GM12864 (cell line): Measurements from ENCODE around the gene ACTA1.

Experiments used
- DNase-seq: peaks from one replicate; pipeline ENCODE4 v3.0.0-alpha.2; 2011; ENCODE audit warnings: low read depth
- H3K4me3 ChIP-seq: 2 replicates; pipeline ENCODE4 v1.5.1; 2011; ENCODE audit warnings: mild to moderate bottlenecking, low read depth, low read length, control low read depth
- TF ChIP-seq, protein P1 (sequence below): IDR thresholded peaks from 2 replicates; pipeline ENCODE4 v1.5.1; 2011; ENCODE audit warnings: low read depth, mild to moderate bottlenecking, moderate library complexity, low read length, control low read depth, inconsistent platforms; ENCODE audit errors: missing control alignments

The ACTA1 gene

DNA sequence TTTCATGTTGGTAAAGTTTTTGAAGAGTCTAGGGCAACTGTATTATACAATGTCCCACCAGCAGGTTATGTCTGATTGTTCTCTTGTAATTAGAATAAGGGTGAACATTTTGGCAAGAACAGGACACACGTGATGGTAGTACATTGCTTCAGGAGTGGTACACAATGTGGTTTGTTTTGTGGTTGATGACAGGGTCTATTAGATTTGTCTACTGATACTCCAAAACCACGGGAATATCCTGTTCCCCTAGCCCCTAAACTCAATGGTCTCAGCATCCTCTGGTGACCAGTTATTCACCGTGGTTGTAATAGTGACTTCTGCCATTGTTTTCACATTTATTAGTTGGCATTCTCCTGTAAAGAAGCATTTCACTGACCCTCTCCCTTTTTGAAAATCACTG is 22.1 kb upstream of the ACTA1 start:
- H3K4me3 ChIP-seq, result no peak overlapping the region
- no peak for DNase-seq
- TF ChIP-seq, protein P1, sequence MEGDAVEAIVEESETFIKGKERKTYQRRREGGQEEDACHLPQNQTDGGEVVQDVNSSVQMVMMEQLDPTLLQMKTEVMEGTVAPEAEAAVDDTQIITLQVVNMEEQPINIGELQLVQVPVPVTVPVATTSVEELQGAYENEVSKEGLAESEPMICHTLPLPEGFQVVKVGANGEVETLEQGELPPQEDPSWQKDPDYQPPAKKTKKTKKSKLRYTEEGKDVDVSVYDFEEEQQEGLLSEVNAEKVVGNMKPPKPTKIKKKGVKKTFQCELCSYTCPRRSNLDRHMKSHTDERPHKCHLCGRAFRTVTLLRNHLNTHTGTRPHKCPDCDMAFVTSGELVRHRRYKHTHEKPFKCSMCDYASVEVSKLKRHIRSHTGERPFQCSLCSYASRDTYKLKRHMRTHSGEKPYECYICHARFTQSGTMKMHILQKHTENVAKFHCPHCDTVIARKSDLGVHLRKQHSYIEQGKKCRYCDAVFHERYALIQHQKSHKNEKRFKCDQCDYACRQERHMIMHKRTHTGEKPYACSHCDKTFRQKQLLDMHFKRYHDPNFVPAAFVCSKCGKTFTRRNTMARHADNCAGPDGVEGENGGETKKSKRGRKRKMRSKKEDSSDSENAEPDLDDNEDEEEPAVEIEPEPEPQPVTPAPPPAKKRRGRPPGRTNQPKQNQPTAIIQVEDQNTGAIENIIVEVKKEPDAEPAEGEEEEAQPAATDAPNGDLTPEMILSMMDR, result no peak

DNA sequence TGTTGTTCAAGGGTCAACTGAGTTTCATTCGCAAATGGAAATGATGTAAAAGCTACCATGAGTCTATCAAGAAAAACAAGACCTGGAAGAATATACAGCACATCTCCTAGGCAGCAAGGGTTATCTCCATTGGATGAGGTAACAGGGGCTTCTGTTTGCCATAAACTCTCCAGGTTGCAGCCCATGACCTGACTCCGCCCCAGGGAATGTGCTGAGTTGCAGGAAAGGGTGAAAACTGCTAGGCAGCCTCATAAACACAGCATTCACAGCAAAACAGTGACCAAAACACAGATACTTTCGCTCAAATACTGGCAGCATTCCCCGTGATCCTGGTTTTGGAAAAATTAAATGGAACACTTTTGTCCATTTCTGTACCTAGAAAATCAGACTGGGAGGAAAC is 20.2 kb upstream of the ACTA1 start:
- DNase-seq, result no peak
- TF ChIP-seq, protein P1, result no peak

DNA sequence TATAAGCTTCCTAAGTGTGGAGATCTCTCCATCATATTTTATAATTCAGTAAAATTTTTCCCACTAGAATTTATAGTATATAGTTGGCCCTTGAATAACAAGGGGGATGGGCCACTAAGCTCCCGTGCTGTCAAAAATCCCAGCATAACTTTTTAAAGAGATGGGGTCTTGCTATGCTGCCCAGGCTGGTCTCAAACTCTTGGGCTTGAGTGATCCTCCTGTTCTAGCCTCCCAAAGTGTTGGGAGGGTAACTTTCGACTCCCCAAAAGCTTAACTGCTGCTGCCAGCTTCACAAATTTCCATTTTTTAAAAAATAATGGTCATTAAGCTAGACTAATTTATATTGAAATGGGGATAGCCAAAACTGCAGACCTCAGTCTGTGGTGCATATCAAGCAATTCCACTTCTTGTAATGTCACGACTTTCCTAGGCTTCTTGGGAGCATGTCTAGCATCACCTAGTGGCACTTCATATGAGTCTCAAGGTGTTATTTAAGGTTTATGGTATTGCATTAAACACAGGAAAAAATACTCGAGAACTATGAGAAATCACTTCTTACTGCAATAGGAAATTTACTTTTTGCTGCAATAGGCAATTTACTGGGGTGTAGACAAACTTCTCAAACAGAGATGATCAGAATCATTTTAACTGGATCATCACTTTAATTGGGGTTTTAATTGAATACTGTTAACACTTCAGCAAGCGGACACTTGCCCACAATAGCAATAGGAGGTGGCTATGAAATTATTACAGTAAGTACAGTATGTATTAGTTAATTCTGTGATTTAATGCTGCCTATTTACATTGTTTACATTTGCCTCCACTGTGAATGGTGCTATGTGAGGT is 19.3 kb upstream of the ACTA1 start:
- H3K4me3 ChIP-seq, result no peak overlapping the region
- TF ChIP-seq, protein P1, result peak; percentile 39
- DNase-seq, result no peak

More for the DNA sequence above, 20.2 kb upstream of the ACTA1 start:
- H3K4me3 ChIP-seq, result no peak overlapping the region

DNA sequence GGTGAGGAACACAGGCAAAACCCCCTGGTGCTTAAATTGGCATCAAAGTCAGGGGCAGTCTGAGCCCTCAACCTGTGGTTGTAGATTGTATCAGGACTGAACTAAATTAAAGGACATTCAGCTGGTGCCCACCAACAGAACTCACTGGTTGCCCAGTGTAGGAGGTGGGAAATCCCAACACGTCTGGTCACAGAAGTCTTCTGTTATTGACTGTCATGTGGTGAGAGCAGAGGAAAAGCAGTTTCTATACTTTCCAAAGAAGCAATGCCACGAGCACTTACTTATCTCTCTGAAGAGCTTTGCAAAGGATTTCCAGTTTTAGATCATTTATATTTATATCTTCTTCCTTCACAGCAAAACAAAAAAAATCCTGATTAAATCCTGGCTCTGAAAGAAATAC is 15.0 kb upstream of the ACTA1 start:
- no peak overlapping the region for H3K4me3 ChIP-seq
- DNase-seq, result no peak
- TF ChIP-seq, protein P1, result no peak

DNA sequence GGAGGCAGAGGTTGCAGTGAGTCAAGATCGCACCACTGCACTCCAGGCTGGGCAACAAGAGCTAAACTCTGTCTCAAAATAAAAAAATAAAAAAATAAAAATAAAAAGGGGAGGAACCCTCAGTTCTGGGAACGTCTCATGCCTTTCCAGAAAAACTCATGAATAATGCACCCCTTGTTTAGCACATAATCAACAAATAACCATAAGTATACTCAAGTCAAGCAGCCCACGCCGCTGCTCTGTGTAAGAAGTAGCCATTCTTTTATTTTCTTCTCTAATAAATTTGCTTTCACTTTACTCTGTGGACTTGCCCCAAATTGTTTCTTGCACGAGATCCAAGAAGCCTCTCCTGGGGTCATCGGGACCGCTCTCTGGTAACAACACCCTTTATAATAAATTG is 14.5 kb upstream of the ACTA1 start:
- DNase-seq, result no peak
- H3K4me3 ChIP-seq, result no peak overlapping the region
- TF ChIP-seq, protein P1, result no peak

DNA sequence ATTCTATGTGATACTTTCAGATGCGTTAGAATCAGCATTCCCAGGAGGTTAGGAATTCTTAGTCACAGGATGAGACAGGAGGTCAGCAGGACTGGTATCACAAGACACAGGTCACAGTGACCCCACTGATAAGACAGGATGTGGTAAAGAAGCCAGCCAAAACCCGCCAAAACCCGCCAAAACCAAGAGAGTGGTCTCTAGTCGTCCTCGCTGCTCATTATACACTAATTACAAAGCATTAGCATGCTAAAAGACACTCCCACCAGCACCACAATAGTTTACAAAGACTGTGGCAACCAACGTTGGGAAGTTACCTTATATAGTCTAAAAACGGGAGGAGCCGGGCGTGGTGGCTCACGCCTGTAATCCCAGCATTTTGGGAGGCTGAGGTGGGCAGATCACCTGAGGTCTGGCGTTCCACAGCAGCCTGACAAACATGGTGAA is 13.9 kb upstream of the ACTA1 start:
- TF ChIP-seq, protein P1, result no peak
- no peak for DNase-seq
- no peak overlapping the region for H3K4me3 ChIP-seq

DNA sequence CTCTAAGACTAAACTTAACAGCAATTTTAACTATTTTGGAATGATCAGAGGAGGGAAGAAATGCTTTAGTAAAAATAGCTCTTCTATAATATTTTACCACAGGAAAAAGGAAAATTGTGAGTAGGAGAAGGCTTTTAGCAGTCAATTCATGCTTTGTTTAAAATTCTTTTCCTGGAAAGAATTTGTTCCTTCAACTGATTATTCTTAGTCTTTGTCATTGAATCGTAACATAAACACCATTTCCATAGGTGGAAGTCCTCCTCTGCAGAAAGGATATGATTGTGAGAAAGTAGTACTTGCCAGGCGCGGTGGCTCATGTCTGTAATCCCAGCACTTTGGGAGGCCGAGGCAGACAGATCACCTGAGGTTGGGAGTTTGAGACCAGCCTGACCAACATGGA is 11.9 kb upstream of the ACTA1 start:
- TF ChIP-seq, protein P1, result no peak
- no peak overlapping the region for H3K4me3 ChIP-seq
- DNase-seq, result no peak
